Esophagus (tissue), 2 donors: ENCODE results near the gene KLK7. TPM values are rescaled to one million over a fixed set of nuclear protein-coding genes. Genes with fewer than 3 reads are reported as not detected.
"Not testable (repeated sequence)": the region's sequence is repeated elsewhere in the genome, so short reads cannot be mapped to it uniquely, and the experiment has no call there.

Source experiments
- H3K27ac ChIP-seq, 2 donors: one replicate each; pipeline ENCODE4 v1.5.1; 2013; ENCODE audit warnings: low read depth in 2 of 2, mild to moderate bottlenecking in 2 of 2, inconsistent platforms in 1 of 2, low read length in 1 of 2, moderate library complexity in 1 of 2
- H3K27me3 ChIP-seq, 2 donors: one replicate each; pipeline ENCODE4 v1.6.1; 2013; ENCODE audit warnings: low read length in 2 of 2, control low read depth in 1 of 2, mild to moderate bottlenecking in 1 of 2; ENCODE audit not compliant: insufficient read depth in 2 of 2, control insufficient read depth in 1 of 2
- H3K36me3 ChIP-seq, 2 donors: one replicate each; pipeline ENCODE4 v1.6.1; 2013; ENCODE audit warnings: low read length in 1 of 2; ENCODE audit not compliant: control insufficient read depth in 2 of 2, insufficient read depth in 2 of 2
- H3K4me1 ChIP-seq, 2 donors: one replicate each; pipeline ENCODE4 v1.6.1; 2013; ENCODE audit warnings: low read length in 1 of 2; ENCODE audit not compliant: control insufficient read depth in 2 of 2, insufficient read depth in 2 of 2
- H3K4me3 ChIP-seq, 2 donors: one replicate each; pipeline ENCODE4 v1.5.1; 2013; ENCODE audit warnings: low read length in 2 of 2, mild to moderate bottlenecking in 2 of 2, low read depth in 1 of 2, moderate library complexity in 1 of 2
- H3K9me3 ChIP-seq, 2 donors: one replicate each; pipeline ENCODE4 v1.6.1; 2013; ENCODE audit warnings: mild to moderate bottlenecking in 2 of 2, low read depth in 1 of 2, low read length in 1 of 2, moderate library complexity in 1 of 2; ENCODE audit not compliant: control insufficient read depth in 2 of 2, insufficient read depth in 1 of 2
- WGBS, 2 donors: extraction: QIAGEN DNeasy Blood & Tissue Kit; methylation state at CpG; one replicate each; pipeline ENCODE4 v1.1.7; 2013; 5-methylcytosine and 5-hydroxymethylcytosine counted together
- polyA plus RNA-seq, 2 donors: library from polyadenylated mRNA; stranded (reverse); fragments of 200-250 nt; gene quantifications; one replicate each; pipeline ENCODE4 v1.2.3, GENCODE V29; 2013
- donor health status: healthy with polysubstance abuse.
- donor health status: Bipolar disorder and iron deficiency.

Gene KLK7
- polyA plus RNA-seq, 2 donors = 36.4 to 96.4 TPM

GRCh38 chr19:50969810-50970209, 13.9 kb downstream of the KLK7 start:
- not testable (repeated sequence) for H3K9me3 ChIP-seq, H3K27me3 ChIP-seq, H3K4me3 ChIP-seq, H3K36me3 ChIP-seq
- 73 to 82% methylated on average over 3 of the region's 3 CpGs for WGBS, 2 donors
- Histone ChIP-seq H3K4me1 (peaks cover 0 to 19% of the 10 kb centered on the region in 2 donors), H3K27ac (peak overlapping the region in 1 of 2 donors; percentile 83)

GRCh38 chr19:50969413-50969760, 14.3 kb downstream of the KLK7 start, which contains the start of gene KLK6:
TSS of gene KLK6 (minus strand) at chr19:50969591. CDS start at chr19:50968104, 1,487 bp downstream.
- Histone ChIP-seq H3K27ac (peak within 1 kb of the TSS; percentile 27 to 83), H3K36me3 (no peaks in the 10 kb centered on the region), H3K4me1 (peaks cover 0 to 19% of the 10 kb centered on the region in 2 donors), H3K4me3 (no peak within 1 kb of the TSS), H3K9me3 (no peaks in the 10 kb centered on the region), H3K27me3 (no peaks in the 10 kb centered on the region)
- 45 to 59% methylated on average over 19 of the region's 19 CpGs for WGBS, 2 donors

GRCh38 chr19:50968716-50969412, 14.9 kb downstream of the KLK7 start:
- 42% methylated on average over 7 of the region's 7 CpGs for whole genome bisulfite sequencing, 2 donors
- H3K27me3 ChIP-seq = no peaks in the 10 kb centered on the region
- no peak overlapping the region for H3K4me3 ChIP-seq

GRCh38 chr19:50967929-50968715, 15.6 kb downstream of the KLK7 start:
- WGBS, 2 donors = 53 to 63% methylated on average over 20 of the region's 20 CpGs
- H3K4me1 ChIP-seq = peaks cover 0 to 19% of the 10 kb centered on the region in 2 donors
- peak overlapping the region in 1 of 2 donors; percentile 24 for H3K27ac ChIP-seq
- no peak overlapping the region for H3K4me3 ChIP-seq
- peaks cover 0 to 4% of the 10 kb centered on the region in 2 donors for H3K9me3 ChIP-seq
- H3K36me3 ChIP-seq = no peaks in the 10 kb centered on the region
- no peaks in the 10 kb centered on the region for H3K27me3 ChIP-seq

More at GRCh38 chr19:50968716-50969412, 14.9 kb downstream of the KLK7 start:
- peaks cover 0 to 2% of the 10 kb centered on the region in 2 donors for H3K9me3 ChIP-seq
- peak overlapping the region; percentile 27 to 83 for H3K27ac ChIP-seq
- peaks cover 0 to 19% of the 10 kb centered on the region in 2 donors for H3K4me1 ChIP-seq
- H3K36me3 ChIP-seq = no peaks in the 10 kb centered on the region

- peaks cover 0 to 15% of the 10 kb centered on the region in 2 donors for H3K4me1 ChIP-seq
- H3K27me3 ChIP-seq = no peaks in the 10 kb centered on the region
- H3K9me3 ChIP-seq = peaks cover 0 to 7% of the 10 kb centered on the region in 2 donors
- no peak overlapping the region for H3K4me3 ChIP-seq
- 78 to 90% methylated on average over 3 of the region's 3 CpGs for WGBS, 2 donors
- H3K27ac ChIP-seq = no peak overlapping the region
- no peaks in the 10 kb centered on the region for H3K36me3 ChIP-seq
Measured at GRCh38 chr19:50964266-50964665, 19.5 kb downstream of the KLK7 start.

- Histone ChIP-seq H3K27ac (no peak overlapping the region), H3K4me3 (no peak overlapping the region), H3K4me1 (peaks cover 0 to 7% of the 10 kb centered on the region in 2 donors), H3K27me3 (no peaks in the 10 kb centered on the region), H3K9me3 (peaks cover 0 to 7% of the 10 kb centered on the region in 2 donors), H3K36me3 (no peaks in the 10 kb centered on the region)
- 83 to 91% methylated on average over 6 of the region's 6 CpGs for WGBS, 2 donors
Measured at GRCh38 chr19:50963381-50963780, 20.3 kb downstream of the KLK7 start.

- WGBS, 2 donors = 95 to 98% methylated on average over 1 of the region's 1 CpG
- H3K9me3 ChIP-seq = peaks cover 0 to 7% of the 10 kb centered on the region in 2 donors
- no peaks in the 10 kb centered on the region for H3K27me3 ChIP-seq
- H3K36me3 ChIP-seq = no peaks in the 10 kb centered on the region
- H3K4me1 ChIP-seq = peaks cover 0 to 4% of the 10 kb centered on the region in 2 donors
- H3K27ac ChIP-seq = no peak overlapping the region
- no peak overlapping the region for H3K4me3 ChIP-seq
Measured at GRCh38 chr19:50962245-50962644, 21.5 kb downstream of the KLK7 start.

- Histone ChIP-seq H3K4me1 (no peaks in the 10 kb centered on the region), H3K4me3 (no peak overlapping the region), H3K36me3 (no peaks in the 10 kb centered on the region), H3K27ac (no peak overlapping the region), H3K27me3 (no peaks in the 10 kb centered on the region), H3K9me3 (peaks cover 0 to 7% of the 10 kb centered on the region in 2 donors)
- 41% methylated on average over 6 to 8 of the region's 9 CpGs for WGBS, 2 donors
Measured at GRCh38 chr19:50959731-50960500, 23.8 kb downstream of the KLK7 start.

GRCh38 chr19:50957587-50957986, 26.1 kb downstream of the KLK7 start:
- 68 to 81% methylated on average over 8 of the region's 8 CpGs for WGBS, 2 donors
- Histone ChIP-seq H3K9me3 (peaks cover 0 to 2% of the 10 kb centered on the region in 2 donors), H3K36me3 (no peaks in the 10 kb centered on the region), H3K27ac (no peak overlapping the region), H3K27me3 (no peaks in the 10 kb centered on the region), H3K4me1 (peaks cover 0 to 2% of the 10 kb centered on the region in 2 donors), H3K4me3 (no peak overlapping the region)
